Right atrium auricular region (tissue), 2 donors: ENCODE data around the gene TMIE. TPM values are rescaled to one million over a fixed set of nuclear protein-coding genes. Genes with fewer than 3 reads are reported as not detected.

Experiments
- DNase-seq: peaks from one replicate; pipeline ENCODE4 v3.0.0-alpha.2; 2019; ENCODE audit warnings: low spot score
- H3K27ac ChIP-seq, 2 donors: fragments of 200-600 bp; sonication (generic); 1 replicate in 1 of 2; 2 replicates in 1 of 2; pipeline ENCODE4 v1.5.1; 2016 to 2019
- H3K27me3 ChIP-seq, 2 donors: fragments of 200-600 bp; sonication (generic); one replicate each; pipeline versions ENCODE4 v1.5.1 to v1.6.0; 2017 to 2019
- H3K36me3 ChIP-seq: fragments of 200-600 bp; sonication (generic); one replicate; pipeline ENCODE4 v1.5.1; 2016
- H3K4me1 ChIP-seq, 2 donors: fragments of 200-600 bp; sonication (generic); one replicate each; pipeline versions ENCODE4 v1.5.1 to v1.6.0; 2017 to 2019
- H3K4me3 ChIP-seq, 2 donors: fragments of 200-600 bp; sonication (generic); 1 replicate in 1 of 2; 2 replicates in 1 of 2; pipeline ENCODE4 v1.5.1; 2017 to 2019; ENCODE audit warnings: mild to moderate bottlenecking in 1 of 2, moderate library complexity in 1 of 2
- H3K9me3 ChIP-seq, 2 donors: fragments of 200-600 bp; sonication (generic); one replicate each; pipeline ENCODE4 v1.5.1; 2019
- total RNA-seq, 2 donors: library from RNA; depleted of rRNA; stranded (reverse); fragments of >200 nt; gene quantifications; one replicate each; pipeline ENCODE4 v1.1.0, GENCODE V29; 2016
- TF ChIP-seq, protein P1 (sequence below), 2 donors: fragments of 200-600 bp; sonication (generic); IDR thresholded peaks; one replicate each; pipeline ENCODE4 v1.5.1; 2019; ENCODE audit warnings: antibody characterized with exemption in 2 of 2

Gene TMIE
- total RNA-seq, 2 donors from 2014 or later: not detected

DNA sequence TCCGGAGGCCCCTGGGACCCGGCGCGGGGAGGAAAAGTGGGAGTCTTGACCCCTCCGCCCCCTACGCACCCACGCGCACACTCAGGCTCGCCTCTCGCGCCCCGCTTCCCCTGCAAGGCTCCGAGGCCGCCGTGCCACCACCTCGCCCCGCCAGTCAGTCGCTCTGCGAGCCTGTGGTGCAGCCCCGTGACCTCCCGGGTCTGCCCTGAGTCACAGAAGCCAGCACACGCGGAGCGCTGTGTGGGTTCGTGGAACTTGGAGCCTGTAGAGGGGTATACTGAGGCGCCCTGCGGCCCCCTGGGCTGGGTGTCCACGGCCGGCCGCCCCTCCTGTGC lies 7.3 kb upstream of the TMIE start:
- TF ChIP-seq, protein P1, sequence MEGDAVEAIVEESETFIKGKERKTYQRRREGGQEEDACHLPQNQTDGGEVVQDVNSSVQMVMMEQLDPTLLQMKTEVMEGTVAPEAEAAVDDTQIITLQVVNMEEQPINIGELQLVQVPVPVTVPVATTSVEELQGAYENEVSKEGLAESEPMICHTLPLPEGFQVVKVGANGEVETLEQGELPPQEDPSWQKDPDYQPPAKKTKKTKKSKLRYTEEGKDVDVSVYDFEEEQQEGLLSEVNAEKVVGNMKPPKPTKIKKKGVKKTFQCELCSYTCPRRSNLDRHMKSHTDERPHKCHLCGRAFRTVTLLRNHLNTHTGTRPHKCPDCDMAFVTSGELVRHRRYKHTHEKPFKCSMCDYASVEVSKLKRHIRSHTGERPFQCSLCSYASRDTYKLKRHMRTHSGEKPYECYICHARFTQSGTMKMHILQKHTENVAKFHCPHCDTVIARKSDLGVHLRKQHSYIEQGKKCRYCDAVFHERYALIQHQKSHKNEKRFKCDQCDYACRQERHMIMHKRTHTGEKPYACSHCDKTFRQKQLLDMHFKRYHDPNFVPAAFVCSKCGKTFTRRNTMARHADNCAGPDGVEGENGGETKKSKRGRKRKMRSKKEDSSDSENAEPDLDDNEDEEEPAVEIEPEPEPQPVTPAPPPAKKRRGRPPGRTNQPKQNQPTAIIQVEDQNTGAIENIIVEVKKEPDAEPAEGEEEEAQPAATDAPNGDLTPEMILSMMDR (IDR thresholded peaks at IDR 0.05): no peak
- Histone ChIP-seq H3K4me3 (peak overlapping the region; percentile 66 to 76), H3K9me3 (no peaks in the 10 kb centered on the region), H3K4me1 (peaks cover 0 to 76% of the 10 kb centered on the region in 2 donors), H3K27ac (peak overlapping the region; percentile 88 to 92), H3K36me3 (no peaks in the 10 kb centered on the region), H3K27me3 (no peaks in the 10 kb centered on the region)
- no peak for DNase-seq

DNA sequence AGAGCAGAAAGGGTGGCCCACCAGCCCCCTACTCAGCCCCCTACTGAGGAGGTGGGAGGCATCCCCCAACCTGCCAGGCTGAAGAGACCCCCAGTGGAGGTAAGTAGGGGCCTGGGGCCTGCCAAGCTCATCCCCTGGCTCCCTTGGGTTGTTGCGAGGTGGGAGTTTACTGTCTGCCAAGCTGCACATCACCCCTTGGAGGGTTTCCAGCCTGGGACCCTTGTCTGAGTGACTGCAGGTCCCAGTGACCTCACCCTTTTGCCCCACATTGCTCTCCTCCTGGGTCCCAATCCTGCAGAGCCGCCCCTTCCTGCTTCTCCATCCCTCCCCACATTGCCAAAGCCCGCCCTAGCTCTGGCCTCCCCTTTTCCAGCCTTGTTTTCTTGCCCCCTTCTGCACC lies 6.7 kb upstream of the TMIE start:
- TF ChIP-seq, protein P1 (IDR thresholded peaks at IDR 0.05): no peak
- Histone ChIP-seq H3K36me3 (no peaks in the 10 kb centered on the region), H3K4me1 (peaks cover 0 to 81% of the 10 kb centered on the region in 2 donors), H3K27me3 (no peaks in the 10 kb centered on the region), H3K9me3 (no peaks in the 10 kb centered on the region), H3K27ac (peak overlapping the region; percentile 88 to 92), H3K4me3 (no peak overlapping the region)
- no peak for DNase-seq

GRCh38 chr3:46695177-46695961 lies 5.8 kb upstream of the TMIE start:
- TF ChIP-seq, protein P1 (IDR thresholded peaks at IDR 0.05): no peak
- no peaks in the 10 kb centered on the region for H3K36me3 ChIP-seq
- H3K4me3 ChIP-seq: no peak overlapping the region
- H3K4me1 ChIP-seq: peaks cover 0 to 82% of the 10 kb centered on the region in 2 donors
- no peaks in the 10 kb centered on the region for H3K27me3 ChIP-seq
- H3K27ac ChIP-seq: peak overlapping the region; percentile 88 to 92
- DNase-seq: peak; percentile 73
- no peaks in the 10 kb centered on the region for H3K9me3 ChIP-seq

DNA sequence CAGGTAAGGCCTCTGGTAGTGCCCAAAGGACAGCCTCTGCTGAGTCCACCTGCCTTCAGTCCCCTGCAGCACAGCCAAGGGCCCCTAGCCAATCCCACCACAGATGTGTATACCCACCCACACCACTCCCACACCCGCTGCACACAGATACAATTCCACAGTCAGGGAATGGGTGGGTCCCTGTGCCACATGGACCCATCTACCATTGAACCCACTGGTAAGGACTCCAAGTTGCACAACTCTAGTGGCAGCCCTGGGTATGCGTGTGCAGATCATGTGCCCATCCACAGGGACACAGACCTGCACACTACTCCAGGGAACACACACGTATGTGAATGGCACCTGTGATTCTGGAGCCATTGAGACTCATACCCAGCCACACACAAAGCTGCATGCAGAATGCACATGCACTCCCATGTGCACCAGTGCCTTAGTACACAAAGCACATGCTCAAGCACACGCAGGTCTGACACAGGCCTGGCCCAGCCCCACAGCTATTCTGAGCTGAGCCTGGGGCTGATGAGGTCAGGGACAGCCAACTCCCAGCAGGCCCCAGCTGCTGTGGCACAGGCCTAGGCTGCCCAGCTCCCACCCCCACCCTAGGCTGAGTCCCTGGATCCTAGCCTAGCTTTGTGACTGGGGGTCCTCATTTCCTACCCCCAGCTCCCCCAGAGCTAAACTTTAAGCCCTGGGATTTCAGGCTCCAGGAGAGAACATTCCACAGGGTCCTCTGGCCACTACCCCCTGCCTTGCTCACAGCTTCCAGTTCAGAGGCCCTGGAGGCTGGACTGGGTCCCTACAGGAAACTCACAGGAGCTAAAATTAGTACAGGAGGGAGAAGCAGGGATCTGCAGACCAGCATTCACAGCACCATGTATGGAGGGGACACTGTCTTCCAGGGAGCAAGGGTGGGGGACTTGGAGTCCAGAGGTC lies 5.0 kb upstream of the TMIE start:
- TF ChIP-seq, protein P1 (IDR thresholded peaks at IDR 0.05): no peak
- no peaks in the 10 kb centered on the region for H3K9me3 ChIP-seq
- no peak for DNase-seq
- no peak overlapping the region for H3K4me3 ChIP-seq
- peak overlapping the region; percentile 88 to 92 for H3K27ac ChIP-seq
- H3K4me1 ChIP-seq: peaks cover 0 to 82% of the 10 kb centered on the region in 2 donors
- no peaks in the 10 kb centered on the region for H3K36me3 ChIP-seq
- H3K27me3 ChIP-seq: no peaks in the 10 kb centered on the region

GRCh38 chr3:46699676-46700523 lies 1.3 kb upstream of the TMIE start:
- H3K27me3 ChIP-seq: no peaks in the 10 kb centered on the region
- TF ChIP-seq, protein P1 (IDR thresholded peaks at IDR 0.05): no peak
- H3K9me3 ChIP-seq: no peaks in the 10 kb centered on the region
- peaks cover 0 to 60% of the 10 kb centered on the region in 2 donors for H3K4me1 ChIP-seq
- DNase-seq: peak; percentile 72
- no peaks in the 10 kb centered on the region for H3K36me3 ChIP-seq
- no peak overlapping the region for H3K4me3 ChIP-seq
- H3K27ac ChIP-seq: peak overlapping the region; percentile 4 to 20
